ENCODE results near the gene EXOC2.

Gene EXOC2

DNA sequence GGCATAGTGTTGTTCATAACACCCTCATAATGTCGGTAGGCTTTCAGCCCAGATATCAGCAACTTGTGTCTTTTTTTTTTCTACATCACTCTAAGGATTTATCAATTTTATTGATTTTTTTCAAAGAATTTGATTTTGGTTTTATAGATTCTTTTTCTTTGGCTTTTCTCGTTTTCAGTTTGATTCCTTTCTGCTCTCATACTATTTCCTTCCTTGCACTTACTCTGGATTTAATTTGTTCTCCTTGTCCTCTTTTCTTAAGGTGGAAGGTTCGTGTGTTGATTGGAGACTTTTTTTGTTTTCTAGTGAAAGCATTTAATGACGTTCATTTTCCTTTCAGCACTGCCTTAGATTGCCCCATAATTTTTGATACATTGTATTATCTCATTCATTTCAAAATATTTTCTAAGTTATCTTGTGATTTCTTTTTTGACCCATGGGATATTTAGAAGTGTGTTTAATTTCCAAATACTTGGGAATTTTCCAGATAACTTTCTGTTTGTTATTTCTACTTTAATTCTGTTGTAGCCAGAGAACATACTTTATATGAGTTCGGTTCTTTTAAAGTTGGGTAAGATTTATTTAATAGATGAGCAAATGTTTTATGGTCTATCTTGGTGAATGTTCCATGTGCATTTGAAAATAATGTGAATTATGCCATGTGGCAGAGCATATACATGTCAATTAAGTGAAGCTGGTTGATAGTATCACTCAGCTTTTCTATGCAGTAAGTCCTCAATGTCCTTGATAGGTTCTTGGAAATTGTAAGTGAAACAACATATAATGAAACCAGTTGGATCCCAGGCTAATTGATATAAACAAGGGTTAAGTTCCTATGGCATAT, 238.6 kb downstream of the EXOC2 start:
- no peak for TF ChIP-seq EZH2 (IDR thresholded peaks at IDR 0.05; ENCODE audit: borderline replicate concordance, low read length)
- TF ChIP-seq, protein P1, sequence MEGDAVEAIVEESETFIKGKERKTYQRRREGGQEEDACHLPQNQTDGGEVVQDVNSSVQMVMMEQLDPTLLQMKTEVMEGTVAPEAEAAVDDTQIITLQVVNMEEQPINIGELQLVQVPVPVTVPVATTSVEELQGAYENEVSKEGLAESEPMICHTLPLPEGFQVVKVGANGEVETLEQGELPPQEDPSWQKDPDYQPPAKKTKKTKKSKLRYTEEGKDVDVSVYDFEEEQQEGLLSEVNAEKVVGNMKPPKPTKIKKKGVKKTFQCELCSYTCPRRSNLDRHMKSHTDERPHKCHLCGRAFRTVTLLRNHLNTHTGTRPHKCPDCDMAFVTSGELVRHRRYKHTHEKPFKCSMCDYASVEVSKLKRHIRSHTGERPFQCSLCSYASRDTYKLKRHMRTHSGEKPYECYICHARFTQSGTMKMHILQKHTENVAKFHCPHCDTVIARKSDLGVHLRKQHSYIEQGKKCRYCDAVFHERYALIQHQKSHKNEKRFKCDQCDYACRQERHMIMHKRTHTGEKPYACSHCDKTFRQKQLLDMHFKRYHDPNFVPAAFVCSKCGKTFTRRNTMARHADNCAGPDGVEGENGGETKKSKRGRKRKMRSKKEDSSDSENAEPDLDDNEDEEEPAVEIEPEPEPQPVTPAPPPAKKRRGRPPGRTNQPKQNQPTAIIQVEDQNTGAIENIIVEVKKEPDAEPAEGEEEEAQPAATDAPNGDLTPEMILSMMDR (IDR thresholded peaks at IDR 0.05; ENCODE audit: low read length): no peak
- Histone ChIP-seq H3F3A (ENCODE audit: insufficient read depth, low read length) (no peaks in the 10 kb centered on the region), H4K20me1 (ENCODE audit: insufficient read depth, low read length) (no peaks in the 10 kb centered on the region), H3K4me3 (ENCODE audit: low read depth, low read length, poor library complexity, severe bottlenecking) (no peak overlapping the region), H3K36me3 (ENCODE audit: insufficient read depth, low read length) (no peaks in the 10 kb centered on the region), H3K9me3 (ENCODE audit: low read length) (no peaks in the 10 kb centered on the region), H3K27ac (ENCODE audit: low read depth, low read length, poor library complexity, severe bottlenecking) (no peak overlapping the region), H3K9me2 (ENCODE audit: low read depth, low read length) (no peaks in the 10 kb centered on the region), H2AFZ (ENCODE audit: low read length) (no peak overlapping the region), H3K4me2 (ENCODE audit: low read length) (no peak overlapping the region), H3K27me3 (ENCODE audit: insufficient read depth, low read length) (no peaks in the 10 kb centered on the region), H3K4me1 (ENCODE audit: insufficient read depth, low read length, severe bottlenecking) (no peaks in the 10 kb centered on the region), H3K9ac (ENCODE audit: low read length) (no peak overlapping the region), H3K79me2 (ENCODE audit: insufficient read depth, low read length) (no peaks in the 10 kb centered on the region)

DNA sequence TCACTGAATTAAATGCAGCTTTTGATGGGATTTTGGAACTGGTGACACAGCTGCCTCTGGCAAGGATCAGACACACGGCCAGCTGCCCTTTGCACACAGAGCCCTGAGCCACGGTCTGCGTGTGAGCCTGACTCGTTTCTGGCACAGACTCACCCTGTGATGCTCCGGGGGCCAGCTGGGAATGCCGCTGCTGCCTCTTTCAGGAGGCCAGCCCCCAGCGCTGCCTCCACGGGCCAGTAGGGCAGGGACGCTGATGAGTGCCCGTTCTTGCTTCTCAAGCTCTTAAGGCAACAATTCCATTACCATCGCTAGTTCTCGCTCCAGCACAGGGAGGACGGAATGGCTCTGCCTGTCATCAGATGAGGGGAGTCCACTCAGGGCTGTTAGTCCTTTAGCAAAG, 239.8 kb downstream of the EXOC2 start:
- TF ChIP-seq EZH2 (IDR thresholded peaks at IDR 0.05; ENCODE audit: borderline replicate concordance, low read length): no peak
- no peaks in the 10 kb centered on the region for H4K20me1 ChIP-seq (ENCODE audit: insufficient read depth, low read length)
- H3K4me3 ChIP-seq (ENCODE audit: low read depth, low read length, poor library complexity, severe bottlenecking): no peak overlapping the region
- H3K4me2 ChIP-seq (ENCODE audit: low read length): no peak overlapping the region
- no peaks in the 10 kb centered on the region for H3K4me1 ChIP-seq (ENCODE audit: insufficient read depth, low read length, severe bottlenecking)
- no peaks in the 10 kb centered on the region for H3K36me3 ChIP-seq (ENCODE audit: insufficient read depth, low read length)
- H3F3A ChIP-seq (ENCODE audit: insufficient read depth, low read length): no peaks in the 10 kb centered on the region
- no peak overlapping the region for H3K27ac ChIP-seq (ENCODE audit: low read depth, low read length, poor library complexity, severe bottlenecking)
- no peaks in the 10 kb centered on the region for H3K9me2 ChIP-seq (ENCODE audit: low read depth, low read length)
- H2AFZ ChIP-seq (ENCODE audit: low read length): no peak overlapping the region
- H3K27me3 ChIP-seq (ENCODE audit: insufficient read depth, low read length): no peaks in the 10 kb centered on the region; the same call in 1 of the 2 replicates
- H3K9me3 ChIP-seq (ENCODE audit: low read length): no peaks in the 10 kb centered on the region
- H3K79me2 ChIP-seq (ENCODE audit: insufficient read depth, low read length): no peaks in the 10 kb centered on the region
- H3K9ac ChIP-seq (ENCODE audit: low read length): no peak overlapping the region

DNA sequence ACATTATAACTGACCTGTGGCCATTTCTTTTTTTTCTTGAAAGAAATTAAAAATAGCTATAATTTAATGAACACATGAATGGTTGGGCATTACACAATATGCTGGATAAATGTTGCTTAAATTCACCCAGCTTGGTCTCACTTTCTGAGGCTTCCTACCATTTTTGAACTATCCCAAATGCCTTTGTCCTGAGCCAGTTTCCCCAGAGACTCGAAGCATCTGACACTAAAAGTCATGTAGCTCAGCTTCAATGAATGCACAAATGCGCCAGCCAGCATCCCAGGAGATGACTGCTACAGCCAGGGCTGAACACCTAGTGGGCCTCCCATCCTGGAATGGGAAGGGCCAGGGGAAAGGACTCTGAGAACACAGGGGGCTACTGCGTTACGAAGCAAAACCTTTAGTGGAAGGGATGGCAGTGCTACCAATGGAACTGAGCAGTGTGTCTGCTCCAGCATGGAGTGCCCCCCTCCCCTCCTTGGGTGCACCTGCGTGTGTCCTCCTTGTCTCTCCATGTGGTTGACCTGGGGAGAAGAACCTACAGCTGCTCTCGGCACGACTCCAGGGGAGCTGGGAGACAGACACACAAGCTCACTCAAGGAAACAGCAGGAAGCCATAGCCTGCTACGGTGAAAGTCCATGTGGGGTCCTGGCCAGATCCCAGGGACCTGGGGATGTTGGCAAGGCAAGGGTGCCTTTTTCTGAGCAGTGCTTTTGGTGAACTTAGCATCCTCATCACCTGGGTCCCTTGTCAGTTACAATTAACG, 240.5 kb downstream of the EXOC2 start:
- Histone ChIP-seq H3K9me2 (ENCODE audit: low read depth, low read length) (no peaks in the 10 kb centered on the region), H3K9ac (ENCODE audit: low read length) (no peak overlapping the region), H3K27me3 (ENCODE audit: insufficient read depth, low read length) (no peaks in the 10 kb centered on the region; the same call in 1 of the 2 replicates), H2AFZ (ENCODE audit: low read length) (no peak overlapping the region), H3K27ac (ENCODE audit: low read depth, low read length, poor library complexity, severe bottlenecking) (no peak overlapping the region), H3K9me3 (ENCODE audit: low read length) (no peaks in the 10 kb centered on the region), H3K36me3 (ENCODE audit: insufficient read depth, low read length) (no peaks in the 10 kb centered on the region), H3F3A (ENCODE audit: insufficient read depth, low read length) (no peaks in the 10 kb centered on the region), H3K79me2 (ENCODE audit: insufficient read depth, low read length) (no peaks in the 10 kb centered on the region), H4K20me1 (ENCODE audit: insufficient read depth, low read length) (no peaks in the 10 kb centered on the region), H3K4me3 (ENCODE audit: low read depth, low read length, poor library complexity, severe bottlenecking) (no peak overlapping the region), H3K4me2 (ENCODE audit: low read length) (no peak overlapping the region), H3K4me1 (ENCODE audit: insufficient read depth, low read length, severe bottlenecking) (peaks cover 5% of the 10 kb centered on the region)
- TF ChIP-seq EZH2 (IDR thresholded peaks at IDR 0.05; ENCODE audit: borderline replicate concordance, low read length): no peak
- TF ChIP-seq, protein P1 (IDR thresholded peaks at IDR 0.05; ENCODE audit: low read length): no peak

All from OCI-LY1 (cell line).